Measurements from ENCODE around the gene WFDC1.
A peak's percentile ranks its signal among the peaks of the same experiment; 100 is the strongest.

WFDC1 gene

DNA sequence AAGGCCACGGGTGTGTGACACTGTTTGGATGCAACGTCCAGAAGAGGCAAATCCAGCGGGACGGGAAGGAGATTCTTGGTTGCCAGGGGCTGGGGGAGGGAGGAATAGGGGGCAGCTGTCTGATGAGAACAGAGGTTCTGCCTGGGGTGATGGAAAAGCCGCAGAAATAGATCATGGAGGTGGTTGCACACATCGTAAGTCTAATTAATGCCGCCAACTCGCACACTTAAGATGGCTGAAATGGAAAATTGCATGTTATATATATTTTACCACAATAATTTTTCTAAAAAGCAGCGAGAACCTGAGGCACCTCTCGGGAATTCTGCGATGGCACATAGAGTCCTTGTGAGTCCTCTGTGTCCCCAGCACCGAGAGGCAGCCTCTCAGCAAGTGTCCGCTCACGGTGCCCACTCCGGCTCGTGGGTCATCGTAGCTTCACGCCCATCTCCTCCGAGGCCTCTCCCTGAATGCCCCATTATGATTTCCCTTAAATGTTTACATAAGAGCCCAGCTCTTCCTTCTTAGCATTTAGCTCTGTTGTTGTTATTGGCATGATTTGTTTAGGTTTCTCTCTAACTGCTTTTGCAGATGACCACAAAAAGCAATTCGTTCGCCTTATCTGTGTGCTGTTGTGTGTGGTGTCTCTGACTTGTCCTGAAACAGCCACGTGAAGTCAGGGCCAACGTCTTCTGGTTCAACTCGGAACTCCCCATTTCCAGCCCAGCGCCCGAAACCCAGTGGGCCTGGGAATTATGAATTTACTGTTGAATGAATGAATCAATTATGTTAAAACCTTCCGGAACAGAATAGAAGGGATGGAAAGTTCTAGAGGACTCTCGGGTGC, 7.7 kb downstream of the WFDC1 start:
- Mint-ChIP-seq H3K27me3 (peaks cover 29% of the 10 kb centered on the region), H3K27ac (no peak overlapping the region), H3K4me1 (peaks cover 3% of the 10 kb centered on the region), H3K9me3 (no peaks in the 10 kb centered on the region), H3K36me3 (no peaks in the 10 kb centered on the region), H3K4me3 (no peak overlapping the region)
- DNase-seq: no peak
- CTCF ChIA-PET: no interaction called here

DNA sequence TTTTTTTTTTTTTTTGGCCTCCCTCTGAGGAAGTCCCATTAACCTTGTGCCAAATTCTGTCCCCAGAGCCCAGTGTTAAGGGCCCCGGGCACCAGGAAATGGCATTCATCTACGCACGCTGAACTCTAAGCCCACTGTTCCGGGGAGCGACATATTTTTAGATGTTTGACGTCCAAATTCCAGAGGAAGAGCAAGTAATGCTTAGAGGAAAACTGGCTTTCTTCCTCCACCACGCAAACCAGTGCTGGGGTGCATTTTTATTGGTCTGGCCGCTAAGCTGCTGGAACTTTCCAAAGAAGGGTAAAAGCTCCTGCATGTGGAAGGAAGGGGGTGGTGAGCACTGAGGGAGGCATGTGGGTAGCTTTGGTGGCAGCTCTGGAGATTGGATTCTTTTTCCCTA, 8.3 kb downstream of the WFDC1 start:
- no peak overlapping the region for H3K4me3 Mint-ChIP-seq
- CTCF ChIA-PET: no interaction called here
- peaks cover 6% of the 10 kb centered on the region for H3K4me1 Mint-ChIP-seq
- no peaks in the 10 kb centered on the region for H3K36me3 Mint-ChIP-seq
- H3K9me3 Mint-ChIP-seq: no peaks in the 10 kb centered on the region
- no peak for DNase-seq
- peaks cover 29% of the 10 kb centered on the region for H3K27me3 Mint-ChIP-seq
- H3K27ac Mint-ChIP-seq: no peak overlapping the region

DNA sequence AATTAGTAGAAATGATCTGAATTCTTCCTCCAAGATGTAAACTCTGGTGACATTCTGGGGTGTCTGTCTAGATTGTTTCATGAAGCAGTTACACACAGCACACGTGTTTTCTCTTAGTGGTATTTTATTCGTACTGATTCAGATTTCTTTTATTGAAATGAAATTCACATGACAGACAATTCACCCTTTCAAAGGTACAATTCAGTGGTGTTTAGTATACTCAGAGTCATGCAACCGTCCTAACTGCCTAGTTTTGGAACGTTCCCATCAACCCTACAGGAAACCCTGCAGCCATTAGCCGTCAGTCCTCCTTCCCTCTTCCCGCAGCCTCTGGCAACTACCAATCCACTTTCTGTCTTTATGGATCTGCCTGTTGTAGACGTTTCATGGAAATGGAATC, 8.8 kb downstream of the WFDC1 start:
- Mint-ChIP-seq H3K4me3 (no peak overlapping the region), H3K27me3 (peaks cover 27% of the 10 kb centered on the region), H3K9me3 (no peaks in the 10 kb centered on the region), H3K27ac (no peak overlapping the region), H3K4me1 (peaks cover 6% of the 10 kb centered on the region), H3K36me3 (no peaks in the 10 kb centered on the region)
- DNase-seq: no peak
- CTCF ChIA-PET: no interaction called here

DNA sequence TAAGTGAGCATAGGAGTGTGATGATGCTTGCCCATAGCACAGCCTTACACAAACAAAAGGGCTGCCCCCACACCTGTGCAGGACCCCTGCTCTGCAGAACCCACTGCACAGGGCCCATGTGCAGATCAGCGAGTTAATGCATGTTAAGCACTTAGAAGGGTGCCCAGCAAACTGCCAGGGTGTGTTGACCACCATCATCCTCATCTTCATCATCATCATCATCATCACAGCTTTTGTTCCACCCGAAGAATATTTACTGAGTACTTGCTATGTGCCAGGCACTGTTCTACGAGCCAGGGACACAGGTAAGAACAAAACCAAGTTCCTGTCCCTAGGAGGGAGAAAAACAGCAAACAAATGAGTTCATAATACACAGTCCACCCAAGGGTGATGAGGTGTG, 11.9 kb downstream of the WFDC1 start:
- Mint-ChIP-seq H3K36me3 (no peaks in the 10 kb centered on the region), H3K4me1 (peaks cover 6% of the 10 kb centered on the region), H3K27me3 (peaks cover 13% of the 10 kb centered on the region), H3K9me3 (no peaks in the 10 kb centered on the region), H3K4me3 (no peak overlapping the region), H3K27ac (no peak overlapping the region)
- no peak for DNase-seq
- CTCF ChIA-PET: interaction anchor here (0.8 to 1.0 kb wide), 2 partner anchors 39 to 199 kb away, joined by 3 read pairs; no protein-coding TSS in a partner anchor

DNA sequence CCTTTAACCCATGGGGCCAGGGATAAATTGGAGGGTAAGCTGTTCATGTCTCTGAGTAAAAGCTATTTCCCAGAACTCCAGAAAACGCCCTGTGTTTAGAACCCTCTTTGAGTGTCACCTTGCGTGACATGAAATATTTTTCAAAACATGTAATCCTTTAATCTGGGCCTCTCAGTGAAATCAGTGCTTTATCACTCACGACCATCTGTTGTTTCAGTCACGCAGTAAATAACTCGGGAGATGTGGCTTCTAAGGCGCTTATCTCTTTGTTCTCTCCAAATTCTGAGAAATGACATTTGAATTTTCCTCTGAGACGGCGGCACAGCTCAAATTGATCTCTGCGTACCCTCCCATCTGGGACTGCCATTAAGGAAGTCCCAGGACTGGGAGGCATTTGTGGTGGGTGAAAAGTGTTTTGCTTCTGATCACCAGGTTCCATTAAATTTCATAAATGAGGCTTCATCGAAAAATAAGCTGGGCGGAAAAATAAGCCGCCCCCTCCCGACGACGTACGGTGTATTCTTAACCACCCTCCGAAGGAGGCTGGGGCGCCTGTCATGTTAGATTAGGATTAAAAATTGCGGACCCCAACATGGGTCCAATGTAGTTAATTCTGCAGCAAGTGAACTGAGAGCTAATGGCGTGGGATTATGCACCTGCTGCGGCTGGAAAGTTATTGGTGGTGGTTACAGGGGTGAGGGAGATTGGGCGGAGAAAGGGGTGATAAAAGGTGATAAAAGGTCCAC, 12.7 kb downstream of the WFDC1 start:
- CTCF ChIA-PET: interaction anchor here (0.7 to 2.2 kb wide), 6 partner anchors 31 to 645 kb away, joined by 3 to 7 read pairs (median 3); no protein-coding TSS in a partner anchor
- peaks cover 18% of the 10 kb centered on the region for H3K27me3 Mint-ChIP-seq
- H3K27ac Mint-ChIP-seq: no peak overlapping the region

DNA sequence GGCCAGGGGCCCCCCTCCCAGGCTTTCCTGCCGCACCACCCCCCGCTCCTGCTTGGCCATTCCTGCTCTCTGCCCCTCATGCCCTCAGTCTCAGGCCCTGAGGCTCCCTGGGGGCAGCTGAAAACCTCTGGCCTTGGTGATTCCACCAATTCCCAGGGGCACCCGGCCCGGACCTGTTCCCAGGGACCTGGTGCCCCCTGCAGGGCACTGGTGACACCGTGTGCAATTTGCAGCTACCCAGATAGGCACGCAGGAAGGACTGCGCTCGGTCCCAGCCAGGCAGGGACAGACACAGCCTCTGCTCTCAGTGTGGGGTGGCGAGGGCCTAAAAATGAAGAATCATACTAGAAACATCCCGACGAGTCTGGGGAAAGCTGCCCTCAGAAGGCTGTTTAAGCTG, 13.4 kb downstream of the WFDC1 start:
- H3K36me3 Mint-ChIP-seq: no peaks in the 10 kb centered on the region
- H3K4me1 Mint-ChIP-seq: peaks cover 6% of the 10 kb centered on the region
- H3K4me3 Mint-ChIP-seq: no peak overlapping the region
- CTCF ChIA-PET: interaction anchor here (1.3 to 2.2 kb wide), 3 partner anchors 31 to 351 kb away, joined by 3 to 7 read pairs (median 4); no protein-coding TSS in a partner anchor
- peak; percentile 33 for DNase-seq
- no peaks in the 10 kb centered on the region for H3K9me3 Mint-ChIP-seq
- H3K27ac Mint-ChIP-seq: no peak overlapping the region
- peaks cover 25% of the 10 kb centered on the region for H3K27me3 Mint-ChIP-seq

More for the DNA sequence above, 12.7 kb downstream of the WFDC1 start:
- Mint-ChIP-seq H3K4me3 (no peak overlapping the region), H3K36me3 (no peaks in the 10 kb centered on the region), H3K9me3 (no peaks in the 10 kb centered on the region), H3K4me1 (peaks cover 6% of the 10 kb centered on the region)
- DNase-seq: no peak

DNA sequence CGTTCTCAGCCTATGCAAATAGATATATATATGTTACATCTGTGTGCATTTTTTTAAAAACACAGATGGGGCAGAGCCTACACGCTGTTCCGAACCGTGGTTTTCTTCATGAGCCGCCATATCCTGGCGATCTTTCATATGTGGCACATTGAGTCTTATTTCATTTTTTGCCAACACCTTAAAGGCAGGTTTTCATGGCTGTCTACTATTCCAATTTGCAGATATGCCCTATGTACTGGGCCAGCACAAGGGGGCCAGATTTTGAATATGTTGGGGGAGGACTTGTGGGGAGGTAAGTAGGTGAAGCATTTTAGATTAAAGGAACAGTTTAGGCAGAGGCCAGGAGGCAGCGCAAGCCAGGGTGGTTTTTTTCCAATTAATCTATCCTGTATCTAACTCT, 16.0 kb downstream of the WFDC1 start:
- CTCF ChIA-PET: no interaction called here
- Mint-ChIP-seq H3K27me3 (peaks cover 38% of the 10 kb centered on the region), H3K9me3 (no peaks in the 10 kb centered on the region), H3K27ac (no peak overlapping the region), H3K4me1 (peaks cover 6% of the 10 kb centered on the region), H3K4me3 (no peak overlapping the region), H3K36me3 (no peaks in the 10 kb centered on the region)
- DNase-seq: no peak

DNA sequence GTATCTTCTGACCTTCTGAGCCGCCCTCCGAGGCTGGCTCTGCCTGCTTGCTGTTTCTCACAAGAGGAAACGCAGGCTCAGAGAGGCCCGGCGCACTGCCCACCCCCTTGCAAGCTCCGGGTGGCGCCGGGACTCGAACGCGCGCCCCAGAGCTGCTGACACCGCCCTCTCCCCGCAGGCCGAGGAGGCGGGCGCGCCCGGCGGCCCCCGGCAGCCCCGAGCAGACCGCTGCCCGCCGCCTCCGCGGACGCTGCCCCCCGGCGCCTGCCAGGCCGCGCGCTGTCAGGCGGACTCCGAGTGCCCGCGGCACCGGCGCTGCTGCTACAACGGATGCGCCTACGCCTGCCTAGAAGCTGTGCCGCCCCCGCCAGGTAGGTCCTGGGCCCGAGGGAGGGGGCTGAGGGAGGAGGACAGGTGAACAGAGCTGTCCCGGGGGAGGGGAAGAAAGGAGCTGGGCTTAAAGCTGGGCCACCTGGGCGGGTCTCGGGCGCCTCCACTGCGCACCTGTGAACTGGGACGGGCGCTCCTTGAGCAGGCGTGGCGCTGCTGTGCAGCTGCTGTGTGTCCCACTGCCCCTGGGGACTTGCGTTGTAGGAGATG, 18.2 kb downstream of the WFDC1 start:
- H3K27me3 Mint-ChIP-seq: peaks cover 35% of the 10 kb centered on the region
- CTCF ChIA-PET: no interaction called here

DNA sequence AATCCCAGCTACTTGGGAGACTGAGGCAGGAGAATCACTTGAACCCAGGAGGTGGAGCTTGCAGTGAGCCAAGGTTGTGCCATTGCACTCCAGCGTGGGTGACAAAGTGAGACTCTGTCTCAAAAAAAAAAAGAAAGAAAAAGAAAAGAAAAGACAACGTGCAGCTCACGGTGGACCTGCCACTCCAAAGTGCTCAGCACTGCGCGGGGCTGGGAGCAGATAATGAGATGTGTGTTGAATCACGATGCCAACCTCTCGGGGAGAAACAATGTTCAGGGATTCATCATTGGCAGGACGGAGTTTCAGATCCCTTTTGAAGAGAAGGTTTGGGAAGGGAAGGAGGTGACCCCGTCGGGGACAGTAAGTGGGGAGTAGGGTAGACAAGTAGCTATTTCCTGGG, 19.2 kb downstream of the WFDC1 start:
- H3K9me3 Mint-ChIP-seq: peaks cover 6% of the 10 kb centered on the region
- peaks cover 29% of the 10 kb centered on the region for H3K27me3 Mint-ChIP-seq
- no peak overlapping the region for H3K27ac Mint-ChIP-seq
- no peak for DNase-seq
- H3K4me1 Mint-ChIP-seq: no peaks in the 10 kb centered on the region
- no peaks in the 10 kb centered on the region for H3K36me3 Mint-ChIP-seq
- H3K4me3 Mint-ChIP-seq: no peak overlapping the region
- CTCF ChIA-PET: no interaction called here

More for the DNA sequence above, 18.2 kb downstream of the WFDC1 start:
- H3K4me3 Mint-ChIP-seq: no peak overlapping the region
- no peaks in the 10 kb centered on the region for H3K36me3 Mint-ChIP-seq
- DNase-seq: no peak
- H3K4me1 Mint-ChIP-seq: no peaks in the 10 kb centered on the region
- peaks cover 2% of the 10 kb centered on the region for H3K9me3 Mint-ChIP-seq
- no peak overlapping the region for H3K27ac Mint-ChIP-seq

DNA sequence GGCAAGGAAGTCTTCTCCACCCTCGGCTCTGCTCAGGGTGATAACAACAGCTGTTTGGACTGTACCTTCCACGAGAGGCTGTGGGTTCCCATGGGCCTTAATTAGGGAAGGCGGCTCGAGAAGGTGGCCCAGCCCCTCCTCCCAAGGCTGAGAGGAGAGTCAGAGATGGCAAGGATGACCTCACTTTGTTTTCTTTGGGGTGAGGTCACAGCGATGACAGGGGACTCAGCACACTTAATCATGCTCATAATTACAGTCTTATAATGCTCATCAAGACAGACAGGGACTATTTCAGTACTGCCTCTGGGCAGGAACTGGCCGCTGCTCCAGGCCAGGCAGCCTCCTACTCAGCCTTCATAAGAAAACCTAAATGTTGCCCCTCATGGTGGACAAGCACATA, 19.7 kb downstream of the WFDC1 start:
- Mint-ChIP-seq H3K36me3 (no peaks in the 10 kb centered on the region), H3K4me1 (no peaks in the 10 kb centered on the region), H3K27me3 (peaks cover 29% of the 10 kb centered on the region), H3K27ac (no peak overlapping the region), H3K9me3 (peaks cover 6% of the 10 kb centered on the region), H3K4me3 (no peak overlapping the region)
- no peak for DNase-seq
- CTCF ChIA-PET: no interaction called here

DNA sequence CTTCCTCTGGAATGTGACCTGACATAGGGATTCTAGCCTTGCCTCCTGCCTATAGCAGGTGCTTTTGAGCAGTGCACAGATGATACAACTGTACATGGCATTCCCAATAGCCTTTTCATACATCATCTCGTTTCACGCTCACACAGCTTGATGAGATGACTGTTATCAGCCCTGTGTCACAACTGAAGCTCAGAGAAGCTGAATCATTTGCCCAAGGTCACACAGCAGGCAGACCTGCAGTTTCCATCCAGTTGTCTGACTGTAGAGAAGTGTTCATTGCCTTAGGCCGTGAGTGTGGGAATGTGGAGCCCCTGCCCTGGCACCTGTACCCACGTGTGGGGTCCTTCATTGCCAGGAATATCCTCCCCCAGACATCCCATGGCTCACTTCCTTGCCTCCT, 20.1 kb downstream of the WFDC1 start:
- CTCF ChIA-PET: no interaction called here
- H3K9me3 Mint-ChIP-seq: peaks cover 10% of the 10 kb centered on the region
- H3K4me3 Mint-ChIP-seq: no peak overlapping the region

DNA sequence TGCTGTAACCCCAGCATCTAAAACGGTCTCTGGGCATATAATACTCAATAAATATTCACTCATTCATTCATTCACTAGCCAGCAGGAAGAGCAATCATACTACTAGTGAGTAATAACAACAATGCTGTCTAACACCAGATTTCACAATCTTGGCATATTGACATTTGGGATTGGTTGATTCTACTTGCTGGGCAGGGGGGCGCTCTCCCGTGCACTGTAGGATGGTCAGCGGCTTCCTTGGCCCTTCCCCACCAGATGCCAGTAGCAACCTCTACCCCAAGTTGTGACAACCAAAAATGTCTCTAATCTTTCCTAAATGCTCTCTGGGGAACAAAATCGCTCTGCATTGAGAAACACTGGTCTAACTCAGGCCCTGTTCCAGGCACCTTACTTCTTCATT, 20.7 kb downstream of the WFDC1 start:
- no peak for DNase-seq
- Mint-ChIP-seq H3K36me3 (no peaks in the 10 kb centered on the region), H3K27me3 (peaks cover 29% of the 10 kb centered on the region), H3K4me3 (no peak overlapping the region), H3K9me3 (peaks cover 10% of the 10 kb centered on the region), H3K27ac (no peak overlapping the region), H3K4me1 (no peaks in the 10 kb centered on the region)
- CTCF ChIA-PET: no interaction called here

More for the DNA sequence above, 20.1 kb downstream of the WFDC1 start:
- peaks cover 29% of the 10 kb centered on the region for H3K27me3 Mint-ChIP-seq
- DNase-seq: no peak
- no peaks in the 10 kb centered on the region for H3K36me3 Mint-ChIP-seq
- no peaks in the 10 kb centered on the region for H3K4me1 Mint-ChIP-seq
- H3K27ac Mint-ChIP-seq: no peak overlapping the region

DNA sequence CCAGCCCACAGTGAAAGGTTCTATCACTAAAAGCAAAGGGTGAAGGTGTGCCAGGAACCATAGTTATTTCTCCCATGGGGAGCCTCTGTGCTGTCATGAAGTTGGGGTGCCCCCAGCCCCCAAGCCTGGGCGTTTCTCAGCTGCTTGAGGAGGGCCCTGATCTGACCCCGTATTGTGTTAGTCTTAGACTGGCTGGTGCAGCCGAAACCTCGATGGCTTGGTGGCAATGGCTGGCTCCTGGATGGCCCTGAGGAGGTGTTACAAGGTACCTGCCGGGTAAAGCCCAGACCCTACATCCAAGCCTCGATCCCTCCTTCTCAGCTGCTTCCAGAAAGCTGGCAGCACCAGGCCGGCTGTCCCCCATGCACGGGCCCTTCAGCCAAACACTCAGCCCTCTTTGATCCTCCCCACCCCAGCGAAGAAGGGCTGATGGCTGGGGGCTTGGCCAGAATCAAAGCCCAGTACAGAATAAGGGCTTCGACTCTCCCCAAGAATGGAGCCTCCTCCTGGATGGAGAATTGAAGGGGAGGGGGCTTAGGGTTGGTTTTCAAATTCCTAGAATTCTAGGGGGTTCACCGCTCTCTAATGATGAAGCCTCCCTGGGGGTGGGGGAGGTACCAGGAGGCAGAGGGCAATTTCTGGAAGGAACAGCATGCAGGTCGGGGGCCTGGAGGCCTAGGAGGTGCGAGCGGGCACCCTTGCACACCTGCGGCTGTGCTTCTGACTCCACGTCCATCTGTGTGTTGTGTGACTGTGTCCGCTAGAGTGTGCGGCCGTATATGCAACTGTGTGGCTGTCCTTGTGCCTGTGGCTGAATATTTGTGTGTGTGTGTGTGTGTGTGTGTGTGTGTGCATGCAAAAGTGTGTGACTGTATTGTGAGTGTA, 23.7 kb downstream of the WFDC1 start:
- no peak for DNase-seq
- Mint-ChIP-seq H3K9me3 (peaks cover 10% of the 10 kb centered on the region), H3K36me3 (no peaks in the 10 kb centered on the region), H3K27ac (no peak overlapping the region), H3K27me3 (peaks cover 19% of the 10 kb centered on the region), H3K4me3 (no peak overlapping the region), H3K4me1 (no peaks in the 10 kb centered on the region)
- CTCF ChIA-PET: no interaction called here
